GM19025 (cell line): ENCODE results near the gene MAPK7.

Experiments
- ATAC-seq: cut with Tn5 transposase; IDR thresholded peaks from one replicate; pipeline ENCODE4 v1.9.1; 2021; ENCODE audit warnings: mild to moderate bottlenecking, low read depth, moderate library complexity; ENCODE audit not compliant: unreplicated experiment

The MAPK7 gene

GRCh38 chr17:19377602-19378415 lies 489 bp upstream of the MAPK7 start:
- ATAC-seq = peak; percentile 93

- ATAC-seq = no peak
Measured at GRCh38 chr17:19379361-19380065, 1.2 kb downstream of the MAPK7 start.

- ATAC-seq = no peak
Measured at GRCh38 chr17:19380481-19381301, 2.4 kb downstream of the MAPK7 start.

GRCh38 chr17:19381361-19381740 lies 3.1 kb downstream of the MAPK7 start:
- no peak for ATAC-seq

GRCh38 chr17:19381741-19382444 lies 3.6 kb downstream of the MAPK7 start:
- no peak for ATAC-seq

- ATAC-seq = no peak
Measured at GRCh38 chr17:19382531-19383444, 4.5 kb downstream of the MAPK7 start.

- no peak for ATAC-seq
Measured at GRCh38 chr17:19383681-19384470, 5.6 kb downstream of the MAPK7 start.

GRCh38 chr17:19384723-19385391 lies 6.6 kb downstream of the MAPK7 start:
- ATAC-seq = no peak

GRCh38 chr17:19385521-19385983 lies 7.3 kb downstream of the MAPK7 start:
- ATAC-seq = no peak

GRCh38 chr17:19386051-19386929 lies 8.0 kb downstream of the MAPK7 start:
- no peak for ATAC-seq

GRCh38 chr17:19386974-19387920 lies 8.9 kb downstream of the MAPK7 start, which contains the start of gene MFAP4:
Gene MFAP4 (minus strand): TSS chr17:19387190. CDS start chr17:19387155, 35 bp downstream.
- no peak for ATAC-seq

GRCh38 chr17:19387921-19388521 lies 9.7 kb downstream of the MAPK7 start:
- ATAC-seq = no peak

GRCh38 chr17:19388791-19389785 lies 10.8 kb downstream of the MAPK7 start:
- ATAC-seq = no peak

GRCh38 chr17:19390951-19391350 lies 12.7 kb downstream of the MAPK7 start:
- ATAC-seq = no peak
